HG03175 (cell line): ENCODE data around the gene IL4R.
"Not testable (repeated sequence)": the region's sequence is repeated elsewhere in the genome, so short reads cannot be mapped to it uniquely, and the experiment has no call there.

Source experiments
- ATAC-seq: cut with Tn5 transposase; IDR thresholded peaks from one replicate; pipeline ENCODE4 v1.9.1; 2021; ENCODE audit warnings: mild to moderate bottlenecking, moderate library complexity; ENCODE audit not compliant: unreplicated experiment

The IL4R gene

DNA sequence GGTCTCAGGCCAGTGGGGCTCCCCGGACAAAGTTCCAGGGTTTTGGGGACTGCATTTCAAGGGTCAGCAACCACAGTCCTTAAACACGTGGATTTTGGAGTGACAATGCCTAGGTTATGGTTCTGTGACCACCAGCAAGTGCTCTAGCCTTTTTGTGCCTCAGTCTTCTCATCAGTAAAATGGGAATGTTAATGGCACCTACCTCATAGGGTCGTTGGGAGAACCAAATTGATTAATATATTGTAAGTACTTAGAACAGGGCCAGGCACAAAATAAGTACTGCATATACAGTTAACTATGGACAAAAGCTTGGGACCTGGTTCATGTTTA is 13.8 kb downstream of the IL4R start:
- ATAC-seq: no peak

DNA sequence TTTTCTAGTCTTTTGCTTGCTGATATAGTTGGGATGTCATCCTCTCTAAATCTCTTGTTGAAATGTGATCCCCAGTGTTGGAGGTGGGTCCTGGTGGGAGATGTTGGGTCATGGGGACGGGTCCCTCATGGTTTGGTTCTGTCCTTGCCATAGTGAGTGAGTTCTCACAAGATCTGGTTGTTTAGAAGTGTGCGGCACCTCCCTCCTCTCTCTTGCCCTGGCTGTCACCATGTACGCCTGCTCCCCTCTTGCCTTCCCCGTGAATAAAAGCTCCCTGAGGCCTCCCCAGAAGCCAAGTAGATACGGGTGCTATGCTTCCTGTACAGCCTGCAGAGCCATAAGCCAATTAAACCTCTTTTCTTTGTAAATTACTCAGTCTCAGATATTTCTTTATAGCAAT is 15.2 kb downstream of the IL4R start:
- ATAC-seq: no peak

DNA sequence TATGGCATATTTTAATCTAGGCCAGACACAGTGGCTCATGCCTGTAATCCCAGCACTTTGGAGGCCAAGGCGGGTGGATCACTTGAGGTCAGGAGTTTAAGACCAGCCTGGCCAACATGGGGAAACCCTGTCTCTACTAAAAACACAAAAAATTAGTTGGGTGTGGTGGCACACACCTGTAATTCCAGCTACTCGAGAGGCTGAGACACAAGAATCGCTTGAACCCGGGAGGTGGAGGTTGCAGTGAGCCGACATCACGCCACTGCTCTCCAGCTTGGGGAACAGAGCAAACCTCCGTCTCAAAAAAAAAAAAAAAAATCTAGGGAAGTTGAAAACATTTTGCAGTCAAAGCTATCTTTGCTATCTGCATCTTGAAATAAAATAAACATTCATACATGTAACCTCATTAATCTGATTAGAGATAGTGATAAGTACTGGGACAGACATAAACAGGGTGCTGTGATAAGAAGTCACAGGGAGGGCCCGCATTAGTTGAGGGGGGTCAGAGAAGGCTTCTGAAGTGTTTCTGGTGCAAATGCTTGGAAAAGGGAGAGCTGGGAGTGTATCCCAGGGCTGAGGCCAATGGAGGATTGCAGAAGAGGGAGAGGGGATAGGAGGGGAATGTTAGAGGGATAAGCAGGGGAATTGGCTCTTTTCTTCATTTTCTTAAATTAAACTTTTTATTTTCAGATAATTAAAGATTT is 15.8 kb downstream of the IL4R start:
- not testable (repeated sequence) for ATAC-seq

DNA sequence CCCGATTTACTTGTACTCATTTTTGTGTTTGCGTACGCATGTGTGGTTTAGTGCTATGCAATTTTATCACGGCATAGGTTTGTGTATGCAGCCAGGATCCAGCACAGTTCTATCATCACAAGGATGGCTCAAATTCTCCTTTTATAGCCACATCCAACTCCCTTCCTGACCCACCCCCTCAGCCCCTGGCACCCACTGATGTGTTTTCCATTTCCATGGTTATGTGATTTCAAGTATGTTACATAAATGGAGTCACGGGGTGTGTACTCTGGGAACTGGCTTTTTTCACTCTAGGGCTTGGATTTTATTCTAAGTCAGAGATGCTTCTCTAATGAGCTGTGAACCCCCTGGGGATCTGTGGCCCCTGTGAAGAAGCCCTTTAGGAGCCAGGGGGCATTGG is 16.8 kb downstream of the IL4R start:
- ATAC-seq: no peak

DNA sequence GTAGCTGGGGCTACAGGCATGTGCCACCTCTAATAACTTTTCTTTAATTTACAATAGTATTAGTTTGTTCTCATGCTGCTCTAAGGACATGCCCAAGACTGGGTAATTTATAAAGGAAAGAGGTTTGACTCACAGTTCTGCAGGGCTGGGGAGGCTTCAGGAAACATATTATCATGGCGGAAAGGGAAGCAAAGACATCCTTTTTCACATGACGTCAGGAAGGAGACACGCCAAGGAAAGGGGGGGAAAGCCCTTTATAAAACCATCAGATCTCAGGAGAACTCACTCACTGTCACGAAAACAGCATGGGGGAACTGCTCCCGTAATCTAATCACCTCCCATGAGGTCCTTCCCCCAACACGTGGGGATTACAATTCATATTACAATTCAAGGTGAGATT is 18.3 kb downstream of the IL4R start:
- no peak for ATAC-seq

DNA sequence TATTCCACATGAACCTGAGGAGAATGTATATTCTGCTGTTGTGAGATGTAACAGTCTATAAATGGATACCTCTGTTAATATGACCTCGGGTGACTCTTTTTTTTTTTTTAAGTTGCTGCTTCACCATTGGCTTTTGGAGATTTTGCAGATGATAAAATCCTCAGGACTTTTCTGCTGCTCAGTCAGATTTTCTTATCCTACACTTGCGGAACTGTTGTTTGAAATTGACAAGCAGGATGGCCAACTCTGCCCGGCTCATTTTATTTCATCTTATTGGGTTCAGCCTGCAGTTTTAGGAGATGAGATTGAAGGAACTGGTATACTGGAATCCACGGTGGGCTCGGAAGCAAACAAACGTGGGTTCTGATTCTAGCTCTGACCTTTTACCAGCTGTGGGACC is 19.3 kb downstream of the IL4R start:
- no peak for ATAC-seq

DNA sequence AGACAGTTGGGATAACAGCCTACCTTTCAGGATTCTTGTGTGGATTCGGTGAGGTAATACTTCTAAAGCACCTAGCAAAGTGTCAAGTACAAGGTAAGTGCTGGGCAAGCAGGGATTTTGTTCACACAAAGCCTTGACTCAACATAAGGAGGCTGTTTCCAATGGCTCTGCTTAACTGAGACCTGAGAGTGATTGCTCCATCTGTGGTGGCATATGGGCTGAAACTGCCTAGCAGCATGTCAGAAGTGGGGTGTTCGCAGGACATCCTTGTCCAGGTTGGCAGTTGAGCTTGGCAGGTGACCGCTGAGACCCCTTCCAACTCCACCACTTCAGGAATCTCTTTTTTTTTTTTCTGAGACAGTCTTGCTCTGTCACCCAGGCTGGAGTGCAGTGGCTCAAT is 19.8 kb downstream of the IL4R start:
- ATAC-seq: no peak

DNA sequence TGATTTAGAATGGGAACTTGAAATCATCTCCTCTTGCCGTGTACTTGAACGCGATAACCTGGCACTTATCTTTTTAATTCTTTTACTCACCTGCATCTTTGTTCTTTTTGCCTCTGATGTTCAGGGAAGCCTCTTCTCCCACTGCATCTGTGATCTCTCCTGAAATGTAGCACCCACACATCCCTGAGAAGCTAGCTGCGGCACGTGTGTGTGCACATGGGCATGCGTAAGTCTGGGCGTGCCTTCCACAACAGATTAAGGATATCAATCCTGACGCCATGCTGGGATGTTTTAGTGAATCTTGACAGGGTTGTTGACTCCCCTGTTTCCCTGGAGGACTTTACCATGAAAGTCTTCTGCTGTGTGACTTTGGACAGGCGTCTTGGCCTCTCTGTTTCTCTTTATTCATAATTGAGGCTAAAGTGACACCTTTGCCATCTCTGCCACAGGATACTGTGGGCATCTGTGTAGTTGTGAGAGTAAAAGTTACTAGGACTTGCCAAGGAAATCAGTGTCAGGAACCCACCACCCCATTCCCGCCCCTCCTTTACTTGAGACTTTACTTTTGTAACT is 20.5 kb downstream of the IL4R start:
- ATAC-seq: no peak

DNA sequence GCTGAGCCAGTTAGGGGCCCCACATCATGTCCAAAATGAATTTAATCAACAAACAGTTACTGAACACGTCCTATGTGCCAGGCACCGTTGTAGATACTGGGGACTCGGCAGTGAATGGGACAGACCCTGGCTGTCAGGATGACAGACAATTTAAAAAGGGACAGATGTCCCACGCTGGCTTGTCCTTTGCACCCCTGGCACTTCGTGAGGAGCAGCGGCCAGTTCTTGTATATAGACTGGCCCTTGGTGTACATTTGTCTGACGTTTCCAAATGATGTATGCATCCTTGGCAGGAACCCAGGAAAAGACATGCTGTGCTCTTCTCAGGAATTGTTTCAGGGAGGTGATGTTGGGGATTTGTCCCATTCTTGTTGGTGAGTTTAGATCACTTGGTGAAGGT is 21.1 kb downstream of the IL4R start:
- ATAC-seq: no peak

DNA sequence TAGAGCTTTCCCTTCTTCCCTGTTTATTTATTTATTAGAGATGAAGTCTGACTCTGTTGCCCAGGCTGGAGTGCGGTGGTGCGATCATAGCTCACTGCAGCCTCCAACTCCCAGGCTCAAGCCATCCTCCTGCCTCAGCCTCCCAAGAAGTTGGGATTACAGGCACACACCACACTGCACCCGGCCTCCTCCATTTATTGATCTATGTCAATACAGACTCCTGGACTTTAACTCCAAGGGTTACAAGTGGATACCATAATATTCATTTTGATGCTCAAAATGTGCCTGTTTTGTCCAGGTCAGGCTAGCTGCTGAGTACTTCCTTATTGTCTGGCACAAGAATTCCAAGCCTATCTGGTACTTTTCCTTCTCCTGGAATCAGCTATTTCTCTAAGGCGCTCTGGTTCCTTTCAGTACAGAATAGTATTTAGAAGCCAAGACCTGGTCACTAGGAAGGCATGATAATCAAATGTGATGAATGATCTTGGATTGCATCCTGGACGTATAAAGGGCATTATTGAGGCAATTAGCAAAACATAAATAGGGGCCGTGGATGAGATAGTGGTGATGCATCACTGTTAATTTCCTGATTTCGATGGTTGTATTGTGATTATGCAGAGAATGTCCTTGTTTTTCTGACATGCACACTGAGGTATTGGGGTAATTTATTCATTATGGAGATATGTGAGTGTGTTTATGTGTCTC is 21.7 kb downstream of the IL4R start:
- no peak for ATAC-seq

DNA sequence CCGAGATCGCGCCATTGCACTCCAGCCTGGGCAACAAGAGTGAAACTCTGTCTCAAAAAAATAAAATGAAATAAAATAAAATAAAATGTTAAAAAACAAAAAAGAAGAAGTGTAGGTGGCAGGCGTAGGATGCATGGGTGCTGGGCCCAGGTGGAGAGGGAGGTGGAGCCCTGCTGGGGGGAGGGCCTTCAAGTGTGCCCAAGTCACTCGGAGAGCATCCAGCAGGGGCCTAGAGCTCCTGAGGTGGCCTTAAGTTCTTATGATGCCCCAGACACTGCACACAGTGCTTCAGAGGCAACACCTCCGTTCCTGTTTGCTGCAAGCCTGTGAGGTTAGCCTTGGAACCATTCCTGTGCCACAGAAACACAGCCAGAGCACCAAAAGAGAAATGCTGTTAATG is 23.2 kb downstream of the IL4R start:
- ATAC-seq: no peak

DNA sequence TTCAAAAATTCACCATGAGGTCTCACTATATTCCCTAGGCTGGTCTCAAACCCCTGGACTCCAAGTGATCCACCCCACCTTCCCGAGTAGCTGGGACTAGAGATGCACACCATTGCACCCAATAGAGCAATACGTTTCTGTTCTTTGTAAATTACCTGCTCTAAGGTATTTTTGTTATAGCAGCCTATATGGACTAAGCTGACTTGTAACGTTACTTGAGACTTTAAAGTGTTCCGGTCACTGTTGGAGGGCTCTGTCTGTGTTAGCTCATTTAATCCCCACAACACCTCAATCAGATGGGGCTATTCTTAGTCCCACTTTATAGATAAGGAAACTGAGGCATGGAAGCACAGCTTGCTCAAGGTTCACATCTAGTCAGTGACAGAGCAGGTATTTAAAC is 25.4 kb downstream of the IL4R start:
- no peak for ATAC-seq

DNA sequence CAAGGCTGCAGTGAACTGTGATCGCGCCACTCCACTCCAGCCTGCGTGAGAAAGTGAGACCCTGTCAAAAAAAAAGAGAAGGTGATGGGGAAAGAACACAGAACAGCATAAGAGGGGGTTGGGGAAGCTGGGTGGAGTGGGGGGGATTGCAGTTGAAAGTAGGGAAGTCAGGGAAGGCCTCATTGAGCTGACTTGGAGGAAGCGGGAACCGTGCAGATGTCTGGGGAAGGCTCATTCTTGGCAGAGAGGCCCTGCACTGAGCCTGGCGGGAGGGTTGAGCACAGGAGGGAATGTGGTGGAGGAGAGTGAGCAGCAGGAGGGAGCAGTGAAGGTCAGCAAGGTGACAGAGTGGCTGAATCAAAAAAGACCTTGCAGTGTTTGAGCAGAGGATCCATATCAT is 26.9 kb downstream of the IL4R start:
- no peak for ATAC-seq

DNA sequence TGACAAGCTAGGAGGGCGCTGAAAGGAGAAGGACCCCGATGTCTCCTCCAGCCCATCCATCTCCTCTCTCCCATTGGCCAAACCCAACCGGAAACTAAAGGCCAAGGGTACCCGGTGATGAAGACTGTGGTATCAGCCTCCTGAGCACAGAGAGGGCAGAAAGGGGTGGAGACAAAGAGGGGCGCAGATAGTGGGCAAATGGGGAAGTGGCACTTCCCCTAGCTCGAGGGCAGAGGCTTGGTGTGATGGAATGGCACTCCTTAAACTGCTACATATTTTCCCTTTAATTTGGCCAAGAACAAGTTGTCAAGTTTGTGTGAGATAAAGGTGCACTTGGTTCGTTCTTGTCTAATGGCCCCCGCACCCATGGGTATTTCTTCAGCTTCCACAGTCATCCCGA is 27.8 kb downstream of the IL4R start:
- ATAC-seq: no peak

DNA sequence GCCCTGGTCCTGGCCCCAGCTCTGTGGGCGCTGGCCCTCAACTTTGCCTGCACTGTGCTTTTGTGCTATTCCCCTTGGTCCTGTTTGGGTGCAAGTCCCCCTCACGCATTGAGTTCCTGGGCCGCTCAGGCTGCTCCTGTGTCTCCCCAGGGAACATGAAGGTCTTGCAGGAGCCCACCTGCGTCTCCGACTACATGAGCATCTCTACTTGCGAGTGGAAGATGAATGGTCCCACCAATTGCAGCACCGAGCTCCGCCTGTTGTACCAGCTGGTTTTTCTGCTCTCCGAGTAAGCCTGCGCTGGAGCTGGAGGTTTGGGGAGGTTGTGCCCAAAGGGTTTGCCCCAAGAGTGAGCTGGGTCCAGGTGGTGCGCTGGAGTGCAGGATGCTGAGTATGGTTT is 28.2 kb downstream of the IL4R start:
- ATAC-seq: no peak

DNA sequence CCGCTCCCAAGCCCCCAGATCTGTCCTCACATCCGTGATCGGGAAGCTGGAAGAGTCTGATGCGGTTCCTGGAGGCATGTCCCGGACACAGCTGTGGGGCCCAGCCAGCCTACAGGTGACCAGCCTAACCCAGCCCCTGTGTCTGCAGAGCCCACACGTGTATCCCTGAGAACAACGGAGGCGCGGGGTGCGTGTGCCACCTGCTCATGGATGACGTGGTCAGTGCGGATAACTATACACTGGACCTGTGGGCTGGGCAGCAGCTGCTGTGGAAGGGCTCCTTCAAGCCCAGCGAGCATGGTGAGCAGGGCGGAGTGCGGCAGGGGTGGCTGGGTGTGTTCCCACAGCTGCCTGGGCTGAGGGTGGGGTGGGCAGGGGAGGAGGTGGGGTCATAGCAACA is 30.9 kb downstream of the IL4R start:
- no peak for ATAC-seq

DNA sequence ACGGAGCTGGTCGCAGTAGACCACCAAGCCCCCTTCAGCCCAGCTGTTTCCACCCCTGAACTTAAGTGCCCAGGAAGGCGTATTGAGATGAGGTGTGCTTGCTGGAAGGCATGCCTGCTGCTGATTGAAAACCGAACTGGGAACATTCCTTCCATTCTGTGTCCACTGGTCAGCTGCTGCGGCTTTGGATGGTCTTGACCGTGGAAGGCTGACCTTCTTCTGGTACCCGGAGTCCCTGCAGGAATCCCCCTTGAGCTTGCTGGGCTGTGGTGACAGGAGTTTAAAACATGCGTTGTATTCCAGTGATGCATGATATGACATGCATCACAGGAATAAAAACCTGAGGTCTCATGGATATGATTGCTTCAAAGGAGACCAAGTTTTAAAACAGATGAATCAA is 31.4 kb downstream of the IL4R start:
- no peak for ATAC-seq

DNA sequence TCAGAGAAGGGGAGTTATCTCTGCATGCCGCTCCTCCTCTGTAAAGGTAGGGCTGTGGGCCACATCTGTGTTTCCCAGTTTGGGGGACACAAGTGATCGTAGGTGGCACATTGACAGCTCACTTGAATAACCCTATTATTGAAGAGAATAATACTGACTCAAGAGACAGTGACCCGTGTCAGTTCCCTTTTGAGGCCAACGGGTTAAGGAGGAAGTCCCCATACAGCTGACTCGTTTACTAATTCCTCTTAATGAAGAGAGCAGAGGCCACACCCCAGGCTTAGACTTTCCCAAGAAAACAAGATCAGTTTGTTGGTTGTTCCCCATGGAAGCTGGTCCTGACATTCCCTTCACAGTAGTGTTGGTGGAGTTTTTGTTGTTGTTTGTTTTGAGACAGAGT is 33.0 kb downstream of the IL4R start:
- ATAC-seq: no peak

DNA sequence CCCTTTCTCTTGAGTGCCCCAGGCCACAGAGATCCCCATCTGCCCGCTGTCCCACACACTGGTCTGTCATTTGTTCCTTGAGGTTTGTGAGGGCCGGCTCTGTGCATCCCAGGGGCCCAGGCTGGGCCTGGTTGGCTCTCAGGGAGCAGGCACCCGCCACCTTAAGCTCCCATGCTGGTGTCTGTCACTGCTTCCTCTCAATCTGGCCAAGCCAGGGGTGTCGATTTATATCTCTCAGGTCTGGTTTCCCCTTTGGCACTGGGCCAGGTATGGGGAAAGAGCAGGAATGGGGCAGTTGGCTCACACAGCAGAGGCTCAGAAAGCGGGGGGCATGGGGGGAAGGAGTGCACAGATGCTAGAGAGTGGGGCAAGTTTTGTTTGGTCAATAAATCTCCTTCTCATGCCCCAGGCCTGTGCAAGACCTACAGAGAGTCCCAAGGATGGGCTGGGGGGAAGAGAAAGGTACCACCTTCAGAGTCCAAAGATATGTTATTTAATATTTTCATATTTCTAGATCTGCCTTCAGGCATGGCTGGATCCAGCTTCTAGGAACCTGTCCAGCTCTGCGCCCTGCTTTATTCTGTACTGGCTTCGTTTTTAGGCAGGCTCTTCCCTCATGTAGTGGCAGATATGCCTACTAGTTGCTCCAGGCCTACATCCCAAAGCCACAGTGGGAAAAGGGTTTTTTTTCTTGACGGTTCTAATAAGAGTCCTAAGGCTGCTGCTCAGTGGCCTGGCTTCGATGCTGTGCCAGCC is 34.3 kb downstream of the IL4R start:
- no peak for ATAC-seq

DNA sequence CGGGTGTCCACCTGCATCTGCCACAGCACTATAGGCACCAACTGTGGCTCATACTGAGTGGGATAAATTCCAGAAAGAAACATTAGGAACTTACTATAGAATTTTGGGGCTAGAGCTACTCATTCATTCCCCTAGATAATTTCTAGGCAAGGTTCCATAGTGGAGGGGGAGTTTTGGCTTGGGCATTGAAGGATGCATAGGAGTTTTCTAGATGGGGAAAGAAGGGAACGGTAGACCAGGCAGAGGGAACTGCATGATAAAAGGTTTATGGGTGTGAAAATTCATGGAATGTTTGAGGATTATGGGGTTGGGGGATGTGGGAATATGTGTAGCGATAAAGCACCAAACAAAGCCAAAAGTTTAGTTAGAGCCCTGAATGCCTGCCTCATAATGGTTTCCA is 35.5 kb downstream of the IL4R start:
- ATAC-seq: no peak

DNA sequence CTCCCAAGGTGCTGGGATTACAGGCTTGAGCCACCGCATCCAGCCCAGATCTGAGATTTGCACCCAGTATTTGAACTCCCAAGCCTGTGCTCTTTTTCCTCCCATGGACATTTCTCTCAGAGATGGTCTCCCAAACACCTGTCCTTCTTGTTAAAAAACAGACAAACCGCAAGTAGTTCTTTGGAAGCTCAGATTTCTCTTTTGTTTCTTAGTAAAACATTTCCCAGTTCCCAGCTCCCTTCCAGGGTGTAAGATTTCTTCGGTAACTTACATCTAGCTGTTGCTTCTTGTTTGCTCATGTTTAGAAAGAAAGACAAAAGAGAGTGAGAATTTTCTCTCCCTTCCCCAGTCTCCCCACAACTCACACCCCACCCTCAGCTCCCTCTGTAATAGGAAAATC is 36.2 kb downstream of the IL4R start:
- ATAC-seq: no peak

DNA sequence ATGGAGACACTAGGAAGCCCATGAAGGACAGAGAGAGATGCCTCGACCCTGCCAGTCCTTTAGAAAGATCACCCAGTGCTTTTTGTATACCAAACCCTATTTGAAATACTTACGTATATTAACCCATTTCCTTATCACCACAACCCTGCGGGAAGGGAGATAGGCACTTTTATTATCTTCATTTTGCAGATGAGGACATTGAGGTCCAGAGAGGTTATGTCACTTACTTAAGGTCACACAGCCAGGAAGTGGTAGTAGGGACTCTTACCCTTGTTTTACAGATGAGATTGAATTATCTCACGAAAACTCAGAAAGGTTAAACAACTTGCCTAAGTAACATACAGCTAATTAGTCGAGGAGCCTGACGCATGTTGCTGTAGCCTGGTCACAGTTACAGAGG is 38.2 kb downstream of the IL4R start:
- no peak for ATAC-seq
